Frontal cortex (tissue), 4 donors: ENCODE results near the gene RNU1-3. TPM values are rescaled to one million over a fixed set of nuclear protein-coding genes. Genes with fewer than 3 reads are reported as not detected.
"Not testable (repeated sequence)": the region's sequence is repeated elsewhere in the genome, so short reads cannot be mapped to it uniquely, and the experiment has no call there.

Experiments
- DNase-seq, 2 donors: peaks; one replicate each; pipeline ENCODE4 v3.0.0; 2012; ENCODE audit warnings: low spot score in 2 of 2
- FAIRE-seq: peaks from 2 replicates; lab custom pipeline; 2012; peaks lifted over from hg19 to GRCh38; lab: Jason Lieb, UNC
- total RNA-seq: library from RNA; depleted of rRNA; stranded (reverse); fragments of >200 nt; gene quantifications from one replicate; pipeline ENCODE4 v1.2.3, GENCODE V29; 2014
- donor health status: control.
- donor health status: control.
- donor health status: control.

RNU1-3 gene
- total RNA-seq, 1 donor from 2014 or later = under 0.01 TPM

DNA sequence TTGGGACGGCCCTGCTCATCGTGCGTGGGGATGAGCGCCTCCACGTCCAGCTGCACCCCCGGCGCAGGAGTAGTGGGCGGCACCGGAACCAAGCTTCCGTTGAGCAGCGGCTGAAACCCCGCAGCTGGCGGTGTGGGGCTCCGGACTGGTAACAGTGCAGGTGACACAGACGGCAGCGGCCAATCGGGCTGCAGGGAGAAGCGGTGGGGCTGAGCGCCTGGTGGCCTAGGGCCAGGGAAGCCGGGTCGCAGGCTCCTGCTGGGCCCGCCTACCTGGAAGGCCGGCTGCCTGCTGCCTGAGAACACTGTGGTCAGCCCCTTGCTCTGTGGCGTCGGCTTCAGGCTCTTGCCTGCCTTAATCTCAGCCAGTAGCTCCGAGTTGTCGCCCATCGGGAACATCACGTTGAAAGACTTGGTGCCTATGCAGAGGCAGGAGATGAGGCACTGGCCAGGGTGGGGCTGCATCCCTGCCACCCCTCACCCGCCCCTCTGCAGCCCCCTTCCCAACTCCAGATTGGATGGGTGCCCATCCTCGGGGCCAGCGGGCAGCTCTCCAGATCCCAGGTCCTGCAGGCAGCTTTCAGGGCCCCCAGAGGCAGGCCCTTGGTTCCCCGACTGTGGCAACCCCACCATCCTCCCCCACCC lies 29.9 kb upstream of the RNU1-3 start:
- not testable (repeated sequence) for FAIRE-seq, DNase-seq

DNA sequence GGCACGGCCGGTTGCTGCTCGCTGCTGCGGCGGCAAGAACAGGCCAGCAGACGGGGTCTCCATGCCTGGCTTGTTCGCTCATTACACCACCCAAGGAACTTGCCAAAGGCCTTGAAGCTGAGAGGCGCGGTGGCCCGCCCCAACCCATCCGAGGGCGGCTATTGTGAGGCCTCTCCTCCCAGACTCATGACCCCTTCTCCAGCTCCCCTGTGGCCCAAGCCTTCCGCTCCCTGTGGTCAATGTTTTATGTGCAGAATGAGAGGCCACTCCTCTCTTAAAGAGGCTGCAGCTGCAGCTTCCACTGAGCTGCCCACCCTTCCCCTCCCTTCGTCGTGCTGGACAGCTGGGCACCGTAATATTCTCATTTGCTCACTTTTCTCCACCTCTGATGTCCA lies 27.6 kb upstream of the RNU1-3 start:
- FAIRE-seq, DNase-seq: not testable (repeated sequence)

DNA sequence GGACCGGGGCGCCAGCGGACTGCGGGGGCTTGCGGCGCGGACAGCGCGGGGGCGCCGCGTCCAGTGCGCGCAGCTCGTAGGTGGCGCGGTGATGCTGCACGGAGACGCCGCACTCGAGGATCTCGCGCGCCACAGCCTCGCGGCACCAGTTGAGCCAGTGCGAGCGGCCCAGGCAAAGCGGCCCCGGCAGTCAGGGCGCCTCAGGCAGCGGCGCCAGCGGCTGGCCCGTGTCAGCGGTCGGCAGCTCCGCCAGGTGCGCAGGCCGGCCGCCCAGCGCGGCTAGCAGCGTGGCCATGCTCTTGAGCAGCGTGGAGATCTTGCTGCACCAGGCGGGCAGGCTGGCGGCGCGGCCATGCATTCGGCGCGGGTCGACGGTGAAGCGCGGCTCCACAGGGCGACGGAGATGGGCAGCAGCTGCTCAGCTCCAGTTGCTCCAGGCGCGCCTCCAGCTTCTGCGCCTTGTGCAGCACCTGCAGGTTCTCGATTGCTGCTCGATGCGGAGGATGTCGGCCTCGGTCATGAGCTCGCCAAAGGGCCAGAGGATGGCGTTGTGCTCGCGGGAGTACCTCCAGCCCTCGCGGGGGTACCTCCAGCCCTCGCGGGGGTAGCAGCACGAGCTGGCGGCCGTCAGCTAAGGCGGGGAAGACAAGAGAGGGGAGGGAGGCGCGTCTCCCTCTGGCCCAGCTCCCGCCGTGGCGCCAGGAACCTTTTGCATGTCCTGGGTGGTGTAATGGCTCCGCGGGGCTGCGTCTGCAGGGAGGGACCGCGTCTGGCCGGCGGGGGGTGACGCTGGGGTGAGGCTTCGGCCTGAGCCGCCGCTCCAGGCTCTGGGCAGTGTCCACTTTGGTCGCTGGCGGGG lies 26.9 kb upstream of the RNU1-3 start:
- not testable (repeated sequence) for FAIRE-seq, DNase-seq

DNA sequence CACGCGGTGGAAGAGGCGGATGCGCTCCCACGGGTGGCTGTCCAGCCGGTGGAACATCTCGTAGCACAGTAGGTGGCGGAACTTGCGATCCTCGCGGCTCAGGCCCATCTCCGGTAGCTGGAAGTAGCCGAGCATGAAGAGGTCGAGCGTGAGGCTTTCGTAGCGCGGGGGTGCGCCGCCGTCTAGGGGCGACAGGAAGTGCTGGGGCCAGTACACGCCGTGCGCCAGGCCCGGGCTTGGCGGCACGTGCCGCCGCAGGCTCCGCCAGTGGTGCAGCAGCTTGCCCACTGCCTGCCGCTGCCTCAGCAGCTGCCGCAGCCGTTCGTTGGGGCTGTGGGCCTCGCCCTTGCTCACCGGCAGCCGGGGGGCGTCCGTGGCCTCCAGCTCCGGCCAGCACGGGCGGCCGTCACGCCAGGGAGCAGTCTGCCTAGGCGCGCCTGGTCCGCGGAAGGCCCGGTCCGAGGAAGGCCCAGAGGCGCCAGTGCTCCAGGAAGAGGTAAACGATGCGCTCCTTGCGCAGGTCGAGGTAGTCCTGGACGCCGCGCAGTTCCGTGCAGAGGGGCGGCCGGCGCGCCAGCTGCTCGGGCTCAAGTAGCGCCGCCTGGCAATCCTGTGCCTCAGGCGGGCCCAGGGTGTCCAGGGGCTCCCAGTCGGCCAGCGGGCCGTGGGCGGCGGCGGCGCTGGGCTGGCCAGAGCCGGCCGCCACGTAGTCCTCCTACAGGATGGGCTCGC lies 26.1 kb upstream of the RNU1-3 start:
- DNase-seq, FAIRE-seq: not testable (repeated sequence)

DNA sequence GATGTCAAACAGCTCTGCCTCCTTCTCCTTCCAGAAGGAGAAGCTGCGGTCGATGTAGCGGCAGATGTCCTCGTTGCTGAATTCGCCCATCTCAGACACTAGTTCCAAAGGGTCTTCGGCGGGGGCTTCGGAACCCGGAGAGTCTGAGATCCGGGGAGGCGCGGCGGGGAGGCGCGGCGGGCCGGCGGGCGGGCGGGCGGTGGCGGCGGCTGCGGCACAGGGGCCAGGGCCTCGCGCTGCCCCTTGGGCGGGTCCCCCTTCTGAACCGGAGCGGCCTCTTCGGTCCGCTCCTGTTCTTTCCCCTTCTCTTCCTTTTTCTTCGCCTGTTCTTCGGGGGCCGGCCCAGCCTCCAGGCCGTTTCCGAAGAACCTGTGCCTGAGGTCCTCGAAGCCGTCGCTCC lies 25.5 kb upstream of the RNU1-3 start:
- DNase-seq, FAIRE-seq: not testable (repeated sequence)

DNA sequence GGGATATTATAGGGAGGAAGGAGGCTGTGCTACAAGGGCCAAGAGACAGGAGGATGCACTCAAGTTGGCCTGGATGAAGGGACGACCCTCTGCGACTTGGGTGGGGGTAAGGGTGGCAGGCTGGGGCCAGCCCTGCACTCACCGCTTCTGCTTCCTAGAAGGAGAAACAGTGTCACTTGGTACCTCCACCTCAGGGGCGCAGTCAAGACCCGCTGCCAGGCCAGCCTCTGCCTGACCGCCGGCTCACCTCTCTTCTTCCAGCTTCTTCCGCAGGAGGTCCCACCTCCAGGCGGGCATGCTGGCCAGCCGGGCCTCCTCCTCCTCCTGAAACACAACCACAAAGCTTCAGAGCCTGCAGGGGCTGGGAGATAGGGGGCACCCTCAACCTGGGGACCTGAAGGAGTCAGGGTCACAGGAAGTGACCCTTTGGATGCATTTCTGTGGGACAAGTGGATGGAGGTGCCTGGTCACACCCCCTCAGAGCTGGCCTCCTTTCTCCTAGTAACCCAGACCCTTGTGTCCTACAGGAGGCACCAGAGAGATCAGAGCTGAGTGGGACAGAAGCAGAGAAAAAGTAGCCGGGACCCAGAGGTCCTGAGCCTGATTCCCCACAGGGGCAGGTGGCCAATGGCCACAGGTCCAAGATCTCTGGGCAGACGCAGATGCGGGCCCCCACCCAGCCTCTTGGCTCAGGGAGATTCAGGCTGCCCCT lies 24.4 kb upstream of the RNU1-3 start:
- FAIRE-seq, DNase-seq: not testable (repeated sequence)

DNA sequence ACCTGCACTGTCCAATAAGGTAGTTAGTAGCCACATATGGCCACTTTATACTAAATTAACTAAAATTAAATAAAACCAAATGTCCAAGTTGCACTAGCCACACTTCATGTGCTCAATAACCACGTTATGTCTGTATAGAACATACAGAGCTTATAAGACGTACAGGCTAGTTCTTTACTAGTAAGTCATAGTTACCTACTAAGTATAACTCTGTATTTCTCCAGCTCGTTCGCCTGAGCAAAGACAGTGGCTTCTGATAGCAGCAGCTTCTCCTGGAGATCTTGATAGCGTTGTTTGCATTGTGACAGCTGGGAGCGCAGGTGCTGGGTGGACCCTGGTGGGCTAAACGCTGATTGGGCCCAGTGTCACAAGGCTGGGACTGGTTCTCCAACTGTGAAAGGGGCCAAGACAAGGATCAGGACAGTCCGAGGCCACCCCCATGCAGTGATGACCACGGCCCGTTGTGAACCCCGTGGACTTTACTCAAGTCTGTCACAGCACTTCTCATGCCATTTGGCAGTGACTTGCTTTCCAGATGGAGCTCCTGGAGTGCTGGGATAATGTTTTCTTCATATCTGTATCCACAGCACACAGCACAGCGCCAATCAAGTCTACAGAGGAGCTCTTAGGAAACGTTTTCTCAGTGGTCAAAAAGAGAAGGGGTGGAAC lies 20.5 kb upstream of the RNU1-3 start:
- not testable (repeated sequence) for DNase-seq, FAIRE-seq

DNA sequence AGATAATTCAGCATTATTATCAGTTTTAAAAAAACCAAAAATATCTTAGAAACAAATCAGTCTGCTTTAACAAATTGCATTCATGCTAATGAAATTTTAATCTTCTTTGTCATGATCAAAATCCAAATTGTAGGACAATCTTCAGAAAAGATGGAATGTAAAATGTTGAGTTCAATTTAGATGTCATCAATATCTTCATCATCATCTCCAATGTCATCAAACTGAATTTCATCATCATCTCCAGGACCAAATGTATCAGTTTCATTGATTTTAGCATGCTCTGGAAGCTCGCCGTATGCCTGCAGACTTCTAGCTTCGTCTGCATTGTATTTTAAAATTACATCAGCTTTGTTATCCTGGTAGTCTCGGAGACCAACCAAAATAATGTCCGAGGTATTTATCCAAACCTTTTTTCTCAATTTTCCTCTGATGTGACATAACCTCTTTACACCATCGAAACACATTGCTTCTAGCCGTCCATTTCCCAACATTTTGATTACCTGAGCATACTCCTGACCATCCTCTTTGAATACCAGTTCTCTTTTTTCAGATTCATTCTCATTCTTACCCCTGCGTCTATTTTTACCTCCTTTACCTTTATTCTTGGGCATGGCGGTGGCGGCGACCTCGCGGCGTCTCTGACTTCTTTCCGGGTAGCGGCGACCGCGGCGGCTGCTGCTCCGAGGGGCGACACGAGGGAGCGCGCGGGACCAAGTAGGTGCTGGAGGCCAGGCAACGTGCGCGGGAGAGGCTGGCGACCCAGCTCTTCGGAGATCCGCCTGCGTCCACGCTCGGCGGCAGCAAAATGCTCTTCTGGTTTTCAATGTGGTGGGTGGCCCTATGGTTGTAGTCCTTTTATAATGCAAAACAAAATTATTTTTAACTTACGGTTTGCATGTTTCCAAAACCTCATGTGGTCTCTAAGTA lies 19.0 kb upstream of the RNU1-3 start:
- FAIRE-seq, DNase-seq: not testable (repeated sequence)

DNA sequence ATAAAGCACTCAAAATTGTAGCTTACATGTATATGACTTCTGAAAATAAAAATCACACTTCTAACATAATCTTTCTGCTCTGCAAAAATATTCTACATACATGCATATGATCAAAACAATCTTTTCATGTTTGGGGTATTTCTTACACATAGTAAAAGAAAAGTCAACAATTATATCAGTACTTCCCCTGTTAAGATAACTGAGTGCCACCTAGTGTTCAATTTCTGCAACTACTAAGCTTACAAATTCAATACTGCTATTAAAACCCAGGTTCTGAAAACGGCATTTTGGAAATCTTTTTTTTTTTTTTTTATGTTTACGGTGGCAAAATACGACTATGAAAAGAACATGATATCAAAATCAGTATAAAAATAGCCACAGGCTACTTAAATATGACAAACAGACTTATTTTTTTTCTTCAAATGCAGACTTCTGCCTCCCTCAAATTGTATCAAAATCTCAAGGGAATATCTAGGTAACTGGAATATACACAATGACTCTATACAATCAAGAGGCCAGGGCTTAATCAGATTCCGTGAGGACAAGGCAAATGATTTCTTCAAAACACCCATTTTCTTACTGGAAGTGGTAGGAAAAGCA lies 18.1 kb upstream of the RNU1-3 start:
- not testable (repeated sequence) for DNase-seq
- peak; percentile 61 for FAIRE-seq

DNA sequence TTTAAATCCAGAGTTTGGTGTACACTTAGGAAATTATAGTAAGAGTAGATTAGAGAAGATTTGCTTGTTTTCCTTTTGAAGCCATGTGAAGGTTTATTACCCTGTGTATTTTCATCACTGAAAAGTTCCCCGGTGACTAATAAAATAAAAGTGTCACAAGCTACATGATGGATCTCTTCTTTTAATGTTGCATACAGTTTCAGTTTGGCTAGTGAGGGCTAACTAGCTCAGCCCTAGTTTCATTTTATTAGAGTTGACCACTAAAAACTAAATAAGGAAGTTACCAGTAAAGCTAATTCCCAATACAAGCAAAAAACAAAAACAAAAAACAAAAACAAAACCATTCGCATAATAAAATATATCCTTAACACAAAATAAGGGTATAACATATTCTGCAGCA lies 17.4 kb upstream of the RNU1-3 start:
- DNase-seq, FAIRE-seq: not testable (repeated sequence)

DNA sequence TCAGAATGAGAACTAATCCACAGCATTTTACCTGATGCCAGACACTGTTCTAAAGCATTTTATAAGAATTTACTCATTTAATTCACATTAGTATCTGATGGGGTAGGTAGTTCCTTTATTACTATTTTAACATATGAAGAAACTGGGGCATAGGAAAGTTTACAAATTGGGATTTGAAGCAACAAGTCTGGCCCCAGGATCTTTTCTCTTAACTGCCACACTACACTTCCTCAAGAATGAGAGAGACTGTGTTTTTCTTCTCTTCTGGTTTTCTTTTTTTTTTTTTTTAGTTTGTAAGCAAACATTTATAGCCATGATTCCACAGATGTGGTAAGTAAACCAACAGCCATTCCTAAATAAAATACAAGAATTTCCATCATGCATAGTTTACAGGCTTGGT lies 16.1 kb upstream of the RNU1-3 start:
- not testable (repeated sequence) for DNase-seq, FAIRE-seq

DNA sequence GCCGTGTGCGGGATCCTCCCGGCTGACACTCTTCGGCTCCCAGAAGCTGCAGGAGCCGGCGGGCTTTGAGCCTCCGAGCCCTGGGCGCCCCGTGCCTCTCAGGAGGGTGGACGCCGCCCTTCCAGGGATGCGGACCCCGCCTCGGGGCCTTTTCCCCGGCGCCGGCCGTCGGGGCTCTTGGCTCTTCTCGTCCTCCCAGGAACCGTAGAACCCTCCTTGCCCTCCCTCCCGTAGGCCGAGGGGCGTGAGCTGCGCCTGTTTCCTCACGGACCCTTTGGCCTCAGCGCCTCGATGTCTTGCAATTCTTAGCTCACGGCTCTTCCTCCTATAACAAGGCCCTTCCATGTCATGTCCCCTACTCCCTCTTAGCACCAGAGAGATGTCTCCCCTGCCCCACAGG lies 13.6 kb upstream of the RNU1-3 start:
- not testable (repeated sequence) for DNase-seq, FAIRE-seq

DNA sequence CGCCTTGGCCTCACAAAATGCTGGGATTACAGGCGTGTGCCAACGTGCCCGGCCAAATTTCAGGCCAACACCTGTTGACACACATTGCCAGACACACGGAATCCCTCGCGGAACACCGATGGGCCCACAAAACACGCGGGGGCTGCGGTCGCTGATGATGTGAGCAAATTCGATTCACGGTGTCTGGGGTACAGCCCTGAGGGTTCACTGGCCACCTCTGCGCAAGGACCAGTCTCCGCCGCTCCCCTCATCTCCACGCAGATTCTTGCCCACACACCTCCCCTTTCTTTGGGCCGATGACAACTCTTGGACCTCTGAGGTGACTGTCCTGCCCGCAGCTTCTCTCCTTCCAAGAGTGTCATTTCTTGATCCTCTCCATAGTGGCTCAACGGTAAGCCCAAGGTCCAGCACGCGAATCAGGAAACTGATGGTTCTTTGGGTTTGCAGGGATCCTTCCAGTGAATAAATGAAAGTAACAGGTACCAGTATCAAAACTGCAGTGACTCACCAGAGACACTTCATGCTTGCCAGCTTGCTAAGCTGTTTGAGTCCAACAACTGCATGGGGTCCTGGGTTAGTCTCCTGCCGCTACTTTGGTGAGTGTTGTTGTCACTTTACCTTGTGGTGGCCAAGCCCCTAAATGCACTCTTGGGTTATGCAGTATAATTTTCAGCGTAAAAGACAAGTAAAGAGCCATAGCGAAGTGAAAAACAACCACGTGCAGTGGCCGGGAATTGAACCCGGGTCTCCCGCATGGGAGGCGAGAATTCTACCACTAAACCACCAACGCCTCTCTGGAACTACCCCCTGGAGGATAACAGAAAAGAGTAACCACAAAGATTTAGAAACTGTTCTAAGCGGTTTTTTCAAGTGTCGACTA lies 11.0 kb upstream of the RNU1-3 start:
- no peak for FAIRE-seq
- no peak for DNase-seq

DNA sequence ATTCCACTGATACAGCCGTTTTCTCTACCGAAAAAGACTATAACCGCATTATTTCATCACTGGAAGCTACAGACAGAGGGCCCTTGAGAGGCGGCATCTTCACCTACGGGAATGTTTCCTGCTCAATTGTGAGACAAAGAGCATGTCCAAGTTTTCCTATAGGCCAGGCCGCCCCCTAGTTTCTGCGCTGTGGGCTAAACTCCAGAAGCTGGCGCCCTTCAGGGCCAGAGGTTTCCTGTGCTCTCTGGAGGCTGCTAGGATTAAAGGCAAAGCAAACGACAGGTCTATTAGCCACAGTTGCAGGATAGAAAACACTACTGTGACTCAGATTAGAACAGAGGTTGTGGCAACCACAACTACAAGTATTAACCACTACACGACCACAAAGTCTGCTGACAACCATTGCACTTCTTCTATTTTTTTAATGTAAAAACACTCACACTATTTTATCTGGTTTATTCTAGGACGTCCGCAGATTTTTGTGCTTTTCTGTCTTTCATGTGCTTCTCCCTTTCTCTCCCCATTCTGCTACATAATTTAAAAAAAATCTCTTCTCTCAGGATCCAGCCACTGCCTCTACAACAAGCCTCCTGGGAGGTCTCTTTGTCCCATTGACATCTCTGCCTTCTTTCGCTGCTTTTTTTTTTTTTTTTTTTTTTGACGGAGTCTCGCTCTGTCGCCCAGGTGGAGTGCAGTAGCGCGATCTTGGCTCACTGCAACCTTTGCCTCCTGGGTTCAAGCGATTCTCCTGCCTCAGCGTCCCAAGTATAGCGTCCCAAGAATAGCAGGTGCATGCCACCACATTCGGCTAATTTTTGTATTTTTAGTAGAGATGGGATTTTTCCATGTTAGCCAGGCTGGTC lies 10.1 kb upstream of the RNU1-3 start:
- DNase-seq, FAIRE-seq: not testable (repeated sequence)

DNA sequence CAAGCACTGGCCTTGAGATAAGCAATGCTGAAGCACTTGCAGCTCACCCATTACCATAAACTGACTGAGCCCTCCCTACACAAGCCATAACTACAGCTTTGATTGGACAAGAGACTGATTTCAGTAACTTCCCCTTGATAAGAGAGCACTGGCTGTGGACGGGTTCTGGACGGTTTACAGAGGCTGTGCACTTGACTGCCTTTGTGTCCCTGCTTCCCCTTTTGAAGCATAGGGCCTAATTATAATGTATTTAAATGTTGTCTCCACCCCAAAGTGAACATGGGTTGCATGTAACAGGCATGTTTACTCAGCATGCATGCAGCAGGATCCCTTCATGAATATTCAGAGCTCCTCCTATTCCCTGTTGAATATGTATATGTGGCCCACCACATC lies 8.4 kb upstream of the RNU1-3 start:
- FAIRE-seq, DNase-seq: not testable (repeated sequence)

DNA sequence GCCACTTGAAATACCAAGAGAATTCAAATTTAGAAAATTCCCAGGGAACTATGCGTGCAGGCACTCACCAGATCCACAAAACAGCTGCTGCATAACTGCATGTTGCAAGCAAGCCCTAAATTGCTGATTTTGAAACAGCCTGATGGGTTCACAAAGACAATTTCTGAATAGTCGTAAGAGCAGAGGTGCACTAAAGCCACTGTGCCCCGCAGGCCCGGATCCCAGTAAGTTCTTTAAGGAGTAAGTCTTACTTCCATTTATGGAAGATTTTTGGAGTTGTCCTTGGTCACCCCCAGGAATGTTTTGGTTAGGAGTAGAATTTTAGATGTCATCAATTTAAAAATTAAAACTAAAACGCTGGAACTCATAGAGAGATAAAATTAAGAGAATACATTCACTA lies 7.2 kb upstream of the RNU1-3 start:
- DNase-seq, FAIRE-seq: not testable (repeated sequence)
